NCI-H2196 treated with DMSO at 0.1 percent for 48 hours (cell line): ENCODE results near the gene SFMBT2.
"Not testable (repeated sequence)": the region's sequence is repeated elsewhere in the genome, so short reads cannot be mapped to it uniquely, and the experiment has no call there.

Source experiments
- DNase-seq: peaks from one replicate; lab custom pipeline; 2025; ENCODE audit not compliant: unreplicated experiment; lab: John Stamatoyannopoulos, UW

SFMBT2 gene

DNA sequence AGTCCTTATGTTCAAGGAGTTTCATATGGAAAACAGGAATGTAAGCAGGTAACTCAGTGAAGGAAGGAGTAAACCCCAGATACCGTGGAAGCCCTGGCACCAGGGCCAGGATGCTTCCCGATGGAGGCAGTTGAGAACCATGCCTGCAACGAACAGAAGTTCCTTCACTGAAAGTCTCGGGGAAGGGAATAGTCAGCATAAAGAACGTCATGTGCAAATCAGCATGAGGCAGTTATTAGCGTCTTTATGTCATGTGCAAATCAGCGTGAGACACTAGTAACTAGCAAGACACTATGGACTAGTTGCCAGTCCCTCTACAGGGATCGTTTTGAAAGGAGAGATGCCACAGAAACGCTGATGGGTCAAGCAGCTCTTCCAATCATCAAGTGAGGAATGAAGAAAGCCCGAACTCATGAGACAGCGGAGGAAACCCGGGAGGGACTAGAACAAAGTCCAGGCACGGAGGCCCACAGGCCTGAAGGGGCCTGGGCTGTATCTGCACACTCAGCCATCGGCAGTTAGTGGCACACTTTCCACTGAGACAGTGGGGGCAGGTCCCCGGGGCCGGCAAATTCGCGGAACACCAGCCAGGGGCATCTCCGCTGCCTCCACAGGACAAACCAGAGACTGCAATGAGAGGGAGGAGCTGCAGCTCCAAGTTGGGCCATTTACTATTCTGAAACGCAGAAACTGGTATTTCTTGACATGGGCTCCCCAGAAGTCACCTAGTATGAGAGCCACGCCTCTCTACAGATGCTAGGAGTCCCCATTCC lies 109.6 kb downstream of the SFMBT2 start:
- no peak for DNase-seq

DNA sequence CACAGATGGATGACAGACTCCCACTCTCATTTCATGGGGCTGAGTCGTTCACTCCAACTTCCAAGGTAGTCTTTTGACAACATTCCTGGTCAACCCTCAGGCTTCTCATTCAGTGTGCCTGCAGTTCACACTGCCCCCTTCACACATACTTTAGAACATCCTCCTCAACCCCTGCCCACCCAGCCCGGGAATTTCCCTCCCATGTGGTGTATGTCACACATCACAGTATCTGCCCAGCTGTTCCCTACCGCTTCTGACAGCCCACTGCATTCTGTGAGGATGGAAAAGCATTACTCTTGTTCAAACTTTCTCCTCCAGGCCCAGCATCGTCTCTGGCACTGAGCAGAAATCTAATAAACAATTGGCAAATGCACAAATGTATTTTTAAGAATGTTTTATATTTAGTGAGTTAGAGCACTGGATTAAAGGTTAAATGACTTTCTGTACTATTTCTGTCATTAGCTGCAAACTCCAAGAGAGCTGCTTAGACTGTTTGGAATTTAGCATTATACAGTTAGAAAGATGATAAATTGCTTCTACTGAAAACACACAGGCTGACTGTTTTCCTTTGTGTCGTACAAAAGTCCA lies 110.4 kb downstream of the SFMBT2 start:
- DNase-seq, result no peak

DNA sequence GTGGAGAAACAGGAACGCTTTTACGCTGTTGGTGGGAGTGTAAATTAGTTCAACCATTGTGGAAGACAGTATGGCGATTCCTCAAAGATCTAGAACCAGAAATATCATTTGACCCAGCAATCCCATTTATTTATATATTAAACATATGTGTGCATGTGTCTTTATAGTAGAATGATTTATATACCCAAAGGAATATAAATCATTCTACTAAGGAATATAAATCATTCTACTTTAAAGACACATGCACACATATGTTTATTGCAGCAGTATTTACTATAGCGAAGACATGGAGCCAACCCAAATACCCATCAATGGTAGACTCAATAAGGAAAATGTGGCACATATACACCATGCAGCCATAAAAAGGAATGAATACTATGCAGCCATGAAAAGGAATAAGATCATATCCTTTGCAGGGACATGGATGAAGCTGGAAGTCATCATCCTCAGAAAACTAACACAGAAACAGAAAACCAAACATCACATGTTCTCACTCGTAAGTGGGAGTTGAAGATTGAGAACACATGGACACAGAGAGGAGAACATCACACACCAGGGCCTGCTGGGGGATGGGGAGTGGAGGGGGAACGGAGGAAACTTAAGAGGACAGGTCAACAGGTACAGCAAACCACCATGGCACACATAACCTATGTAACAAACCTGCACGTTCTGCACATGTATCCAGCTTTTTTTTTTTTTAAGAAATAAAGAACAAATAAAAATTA lies 111.1 kb downstream of the SFMBT2 start:
- not testable (repeated sequence) for DNase-seq

DNA sequence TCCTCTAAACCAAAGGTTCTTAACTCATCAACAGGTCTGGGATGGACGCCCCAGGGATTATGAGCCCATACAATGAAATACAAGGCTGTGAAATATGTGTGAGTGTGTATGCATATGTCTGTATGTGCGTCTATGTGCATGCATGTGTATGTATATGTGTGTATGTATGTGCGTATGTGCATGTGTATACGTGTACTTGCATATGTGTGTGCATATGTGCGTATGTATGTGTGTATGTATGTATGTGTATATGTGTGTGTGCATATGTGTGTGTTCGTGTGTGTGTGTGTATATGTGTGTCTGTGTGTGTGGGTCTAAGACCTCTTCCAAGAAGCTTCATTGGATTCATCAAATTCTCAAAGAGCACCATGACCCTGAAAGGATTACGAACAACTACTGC lies 112.3 kb downstream of the SFMBT2 start:
- no peak for DNase-seq

DNA sequence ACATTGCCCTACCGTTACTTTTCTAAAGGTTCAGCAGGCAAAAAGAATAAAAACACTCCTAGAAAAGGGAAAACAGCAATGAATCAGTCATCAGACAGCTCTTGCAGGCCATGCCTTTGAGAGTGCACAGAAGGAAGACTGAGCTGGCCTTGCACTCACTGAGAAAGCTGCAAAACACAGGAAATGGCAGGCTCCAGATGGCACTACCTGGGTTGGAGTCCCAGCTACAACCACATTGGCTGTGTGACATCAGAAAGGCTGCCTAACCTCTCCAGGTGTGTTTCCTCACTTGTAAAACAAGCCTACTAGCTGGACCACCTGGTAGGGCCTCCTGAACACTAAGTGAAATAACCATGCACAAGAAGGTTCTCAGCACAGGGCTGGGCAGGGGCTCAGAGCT lies 113.7 kb downstream of the SFMBT2 start:
- no peak for DNase-seq

DNA sequence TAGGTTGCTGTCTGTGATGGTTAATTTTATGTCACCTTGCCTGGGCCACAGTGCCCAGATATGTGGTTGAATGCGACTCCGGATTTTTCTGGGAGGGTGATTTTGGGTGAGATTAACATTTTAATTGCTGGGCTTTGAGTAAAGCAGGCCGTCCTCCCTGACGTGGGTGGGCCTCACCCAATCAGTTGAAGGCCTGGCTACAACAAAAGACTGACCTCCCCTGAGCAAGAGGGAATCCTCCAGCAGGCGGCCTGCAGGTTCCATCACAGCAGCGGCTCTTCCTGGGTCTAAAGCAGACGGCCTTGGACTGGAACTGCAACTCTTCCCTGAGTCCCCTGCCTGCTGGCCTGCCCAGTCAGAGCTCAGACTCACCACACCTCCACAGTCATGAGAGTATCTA lies 114.2 kb downstream of the SFMBT2 start:
- DNase-seq, result no peak

DNA sequence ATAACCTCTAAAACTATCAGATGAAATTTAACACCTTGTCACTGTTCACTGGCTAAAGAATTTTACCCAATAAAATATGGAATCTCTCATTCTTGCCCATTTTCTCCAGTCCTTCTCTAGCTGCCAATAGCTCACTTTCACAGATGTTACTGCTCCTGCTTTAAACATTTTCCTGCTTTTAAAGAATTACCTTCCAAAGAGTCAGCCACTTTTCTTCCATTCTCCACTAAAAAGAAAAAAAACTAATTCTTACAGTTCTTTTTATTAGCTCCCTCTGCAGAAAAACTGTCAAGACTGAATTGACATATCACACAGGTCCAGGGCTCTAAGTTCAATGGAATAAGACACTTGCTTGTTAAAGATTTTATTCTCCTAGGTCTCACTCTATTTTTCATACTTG lies 114.8 kb downstream of the SFMBT2 start:
- no peak for DNase-seq

DNA sequence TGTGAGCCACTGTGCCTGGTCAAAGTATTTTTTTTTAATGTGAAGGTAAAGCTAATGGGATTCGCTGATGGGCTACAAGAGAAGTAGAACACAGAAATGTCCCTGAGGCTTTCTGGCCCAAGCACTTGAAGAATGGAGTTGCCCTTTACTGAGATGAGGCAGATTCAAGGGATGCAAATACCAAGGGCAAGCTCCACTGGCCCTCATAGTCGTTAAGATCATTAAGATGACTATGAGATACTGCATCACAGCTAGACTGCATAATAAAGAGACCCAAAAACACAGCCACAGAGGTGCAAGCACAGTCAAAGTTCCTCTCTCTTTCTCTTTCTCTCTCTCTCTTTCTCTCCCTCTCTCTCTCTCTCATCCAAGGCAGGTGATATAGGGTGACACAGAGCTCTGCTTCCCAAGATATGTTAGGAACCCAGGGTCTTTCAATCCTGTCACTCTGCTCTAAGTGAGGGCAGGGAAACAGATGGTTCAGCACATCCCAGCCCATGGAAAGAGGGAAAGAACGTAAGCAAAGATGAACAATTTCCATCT lies 117.4 kb downstream of the SFMBT2 start:
- no peak for DNase-seq

DNA sequence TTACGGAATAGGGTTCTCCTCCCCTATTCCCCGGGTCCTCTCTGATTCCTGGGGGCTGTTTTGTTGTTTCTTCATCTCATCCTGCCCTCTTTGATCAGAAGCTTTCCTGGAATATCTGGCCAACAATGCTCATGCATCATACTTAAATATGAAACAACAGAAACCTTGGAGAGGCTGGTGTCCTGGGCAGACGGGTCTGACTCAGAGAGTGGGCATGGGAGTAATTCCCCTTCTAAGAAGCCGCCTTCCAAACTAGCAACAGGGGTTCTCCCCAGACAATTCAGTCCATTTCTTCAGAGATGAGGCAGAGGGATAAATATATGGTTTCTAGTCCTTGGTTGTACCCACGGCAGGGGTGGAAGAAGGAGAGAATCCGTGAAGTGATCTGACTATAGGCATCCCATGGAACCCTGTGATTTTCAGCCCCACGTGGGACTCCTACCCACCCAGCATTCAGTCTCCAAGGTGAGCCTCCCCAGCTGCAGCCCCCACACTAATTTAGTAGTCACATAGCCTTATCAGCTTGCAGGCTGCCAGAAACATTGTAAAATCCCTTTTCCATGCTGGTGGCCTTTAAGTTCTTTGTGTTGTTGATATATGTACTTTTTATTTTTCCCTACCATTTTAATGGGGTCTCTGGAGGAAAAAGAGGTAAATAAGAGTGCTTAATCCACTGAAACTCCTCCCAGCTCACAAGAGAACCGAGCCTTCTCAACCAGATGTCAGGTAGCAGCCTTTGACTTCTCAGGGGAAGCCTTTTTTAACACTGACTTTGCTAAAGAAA lies 119.2 kb downstream of the SFMBT2 start:
- DNase-seq, result no peak

DNA sequence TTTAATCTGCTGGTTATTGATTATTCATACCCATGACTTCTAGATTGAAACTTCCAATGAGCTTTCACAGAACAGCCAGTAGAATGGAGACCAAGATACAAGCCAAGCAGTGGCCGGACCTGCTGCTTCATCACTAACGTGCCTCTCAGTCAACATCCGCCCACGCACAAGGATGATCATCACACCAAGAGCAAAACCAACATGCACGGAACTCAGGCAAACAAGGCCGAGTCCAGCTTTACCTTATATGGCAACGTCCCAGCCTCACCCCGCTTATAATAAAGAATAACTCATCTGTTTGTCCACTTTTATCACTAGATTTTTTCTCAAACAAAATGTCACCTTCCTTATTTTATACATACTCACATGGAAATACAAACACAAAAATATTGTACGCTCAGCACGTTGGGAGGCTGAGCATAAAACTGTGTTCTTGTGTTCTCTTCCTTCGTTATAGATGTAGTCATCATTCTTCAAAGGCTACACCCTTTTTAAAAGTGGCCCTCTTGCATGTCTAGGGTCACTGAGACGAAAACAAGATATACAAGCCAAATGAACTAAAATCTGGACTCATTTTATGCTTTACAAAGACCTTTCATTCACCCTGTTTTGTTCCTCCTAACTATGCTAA lies 122.7 kb downstream of the SFMBT2 start:
- DNase-seq, result no peak

DNA sequence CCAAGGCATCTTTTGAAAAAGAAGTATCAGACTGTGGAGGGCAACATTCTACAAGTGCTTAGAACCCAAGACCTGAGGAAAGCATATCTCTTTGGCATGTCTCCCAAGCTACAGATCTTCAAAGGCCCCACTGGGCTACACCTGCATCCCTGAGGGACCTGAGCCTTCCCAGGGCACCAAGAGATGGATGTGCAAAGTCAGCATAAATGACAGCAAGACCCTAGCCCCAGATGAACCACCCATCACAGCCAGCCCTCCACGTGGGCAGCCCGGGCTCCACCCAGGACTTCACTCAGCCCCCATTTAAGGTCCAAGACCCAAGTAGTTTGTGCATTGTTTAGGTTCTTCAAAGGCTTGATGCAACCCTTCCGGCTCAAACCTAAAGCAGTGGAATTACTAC lies 123.5 kb downstream of the SFMBT2 start:
- no peak for DNase-seq

DNA sequence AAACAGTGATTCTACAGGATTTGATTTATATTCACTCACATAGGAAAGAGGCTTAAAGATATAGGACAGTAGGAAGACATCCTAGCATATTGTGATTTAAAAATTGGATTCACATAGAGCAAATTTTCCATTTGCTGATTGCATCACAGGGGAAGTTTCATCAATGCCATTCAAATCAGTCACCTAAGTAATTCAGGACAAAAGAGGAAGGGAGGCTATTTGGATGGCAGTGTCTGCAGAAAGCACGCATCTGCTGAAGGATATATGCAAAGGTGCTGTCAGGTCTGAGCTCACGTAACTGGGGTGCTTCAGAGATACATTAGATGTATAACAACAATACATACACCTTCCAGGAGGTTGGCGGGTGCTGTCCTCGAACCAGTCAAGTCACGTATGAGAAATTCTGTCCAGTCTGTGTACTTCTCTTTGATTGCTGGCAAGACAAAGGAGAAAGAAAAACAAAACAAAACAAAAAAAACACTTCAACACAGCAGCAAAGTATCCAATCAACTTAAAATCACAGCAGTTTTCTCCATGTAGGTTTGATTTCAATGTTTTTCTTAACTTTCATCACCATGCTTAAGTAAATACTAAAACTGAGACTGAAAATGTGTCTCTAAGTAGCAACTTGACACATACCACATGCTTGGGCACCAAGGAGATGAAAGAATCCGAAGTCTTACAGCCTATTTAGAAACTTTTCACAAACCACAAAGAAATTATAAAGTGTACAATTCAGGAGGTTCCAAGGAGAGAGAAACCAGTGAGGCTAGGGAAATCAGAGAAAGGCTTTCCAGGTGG lies 125.1 kb downstream of the SFMBT2 start:
- DNase-seq, result no peak

DNA sequence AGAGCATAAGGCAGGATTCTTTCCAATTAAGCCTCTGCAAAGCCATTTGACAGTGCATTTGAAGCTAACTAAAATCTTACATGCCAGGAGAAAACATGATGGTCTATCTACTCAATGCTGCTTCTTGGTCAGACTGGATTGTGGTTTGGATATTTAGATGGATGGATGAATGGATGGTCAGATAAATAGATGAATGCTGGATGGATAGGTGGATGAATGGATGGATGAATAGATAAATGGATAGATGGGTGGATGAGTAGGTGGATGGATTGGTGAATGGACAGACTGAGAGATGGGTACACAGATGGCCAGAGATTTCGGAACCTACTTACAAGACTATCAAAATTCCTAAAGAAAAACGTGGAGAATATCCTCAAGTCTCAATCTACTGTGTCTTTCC lies 127.6 kb downstream of the SFMBT2 start:
- DNase-seq, result no peak

DNA sequence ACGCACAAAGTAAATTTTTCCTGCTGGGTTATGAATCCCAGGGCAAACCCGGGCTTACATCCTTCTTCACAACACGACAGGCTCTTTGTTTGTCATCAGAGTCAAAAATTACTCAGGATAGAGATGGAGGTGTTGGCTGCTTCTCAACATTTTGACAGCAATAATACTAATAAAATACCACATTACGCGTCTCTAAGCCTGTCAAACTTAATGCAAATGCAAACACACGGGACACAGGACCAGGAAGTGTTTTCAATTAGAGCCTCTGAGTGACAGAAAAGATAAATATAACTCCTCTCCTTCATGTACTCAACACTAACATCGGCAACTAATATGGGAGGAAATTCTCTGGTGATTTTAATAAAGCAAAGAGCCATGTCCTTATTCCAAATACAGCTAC lies 128.4 kb downstream of the SFMBT2 start:
- DNase-seq, result no peak

DNA sequence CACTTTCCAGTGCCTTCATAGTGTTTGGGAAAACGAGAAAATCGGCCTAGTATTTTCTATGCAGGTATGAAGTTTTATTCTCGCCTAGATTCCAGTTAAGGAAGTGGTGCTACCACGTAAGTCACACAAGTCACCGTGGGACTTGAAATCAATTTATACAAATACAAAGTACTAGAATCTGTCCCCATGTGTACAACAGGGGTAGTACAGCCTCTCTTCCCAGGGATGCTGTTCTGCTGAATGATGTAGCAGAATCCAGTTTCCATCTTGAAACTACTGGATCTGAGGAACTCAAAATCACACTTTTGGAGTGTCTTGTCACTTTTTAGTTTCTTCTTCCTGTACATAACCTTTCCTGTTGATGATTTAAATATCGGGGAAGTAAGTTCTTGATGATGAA lies 129.4 kb downstream of the SFMBT2 start:
- DNase-seq, result no peak

DNA sequence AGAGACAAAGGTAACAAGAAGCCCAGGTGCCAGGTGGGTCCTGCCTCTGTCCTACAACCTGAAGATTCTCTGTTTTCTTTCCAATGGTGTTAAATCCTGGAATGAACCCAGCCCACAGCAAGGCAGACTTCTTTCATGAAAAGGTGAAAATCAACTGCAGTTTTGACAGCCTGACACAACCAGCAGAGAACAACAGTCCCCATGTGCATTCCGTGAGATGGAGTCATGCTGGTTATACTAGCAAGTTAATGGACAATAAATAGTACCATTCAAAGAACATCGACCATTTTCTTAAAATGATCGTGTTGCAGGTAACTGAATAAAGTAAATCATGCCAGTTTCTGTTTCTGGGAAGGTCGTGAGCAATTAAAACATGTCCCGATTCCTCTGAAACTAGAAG lies 131.5 kb downstream of the SFMBT2 start:
- no peak for DNase-seq

DNA sequence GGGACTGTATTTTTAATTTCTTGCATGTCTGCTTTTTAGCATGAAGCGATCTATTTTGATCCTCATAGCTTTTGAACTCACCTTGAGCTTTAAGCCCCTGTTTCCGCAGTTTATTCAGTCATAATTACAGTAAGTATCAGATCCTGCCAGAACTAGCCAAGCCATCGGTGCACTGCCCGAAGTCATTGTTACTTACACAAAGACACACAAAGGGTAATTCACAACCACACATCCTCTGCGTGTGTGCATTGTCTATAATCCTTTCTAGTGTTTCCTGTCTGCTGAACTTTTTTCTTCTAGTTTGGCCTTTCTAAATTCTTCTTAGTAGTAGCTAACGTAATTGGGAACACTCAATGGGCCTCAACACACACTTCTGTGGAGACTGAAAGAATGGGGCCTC lies 133.0 kb downstream of the SFMBT2 start:
- DNase-seq, result no peak

DNA sequence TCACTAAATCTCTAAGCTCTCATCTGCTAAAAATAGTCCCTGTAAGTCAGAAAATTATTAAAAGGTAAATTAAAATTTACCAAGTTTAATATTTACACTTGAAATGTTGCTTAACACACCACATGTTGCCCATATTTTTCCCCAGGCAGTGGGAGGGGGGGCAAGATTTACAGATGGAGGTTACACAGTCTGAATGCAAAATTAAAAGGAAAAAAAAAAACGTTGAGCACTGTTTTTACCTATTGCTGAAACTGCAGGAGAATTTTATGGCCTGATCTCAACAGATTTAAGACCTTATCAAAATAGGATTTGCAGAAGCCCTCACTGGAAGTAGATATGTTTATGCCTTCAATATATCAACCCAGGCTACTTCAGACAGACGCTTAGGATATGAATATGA lies 133.4 kb downstream of the SFMBT2 start:
- no peak for DNase-seq

DNA sequence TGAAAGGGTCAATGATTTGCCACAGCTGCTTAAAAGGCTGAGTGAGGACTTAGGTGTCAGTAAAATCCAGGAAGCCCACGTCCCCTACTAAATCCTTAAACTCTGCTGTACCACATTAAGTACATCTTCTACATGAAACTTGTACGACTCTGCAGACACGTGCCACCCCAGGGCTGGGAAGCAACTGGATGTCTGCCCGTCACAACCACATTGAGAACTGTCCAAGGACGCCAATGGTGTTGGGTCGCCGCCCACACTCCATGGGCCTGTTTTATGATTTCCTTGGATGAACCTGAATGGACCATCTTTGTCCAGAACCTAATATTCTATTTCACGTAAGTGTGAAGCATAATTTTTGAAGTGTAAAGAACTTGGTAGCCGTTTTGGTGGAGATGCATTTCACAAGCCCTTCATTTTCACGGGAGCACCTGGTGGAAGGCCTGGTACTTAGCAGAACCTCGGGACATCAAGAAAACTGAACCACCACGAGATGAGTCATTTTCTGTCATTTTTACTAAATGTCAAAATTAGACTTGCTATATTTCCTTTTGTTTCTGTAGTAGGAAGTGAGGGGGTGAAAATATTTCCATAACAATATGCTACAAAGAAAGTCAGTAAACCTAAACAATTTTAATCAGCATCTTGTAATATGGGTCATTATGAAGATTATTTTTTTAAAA lies 134.9 kb downstream of the SFMBT2 start:
- DNase-seq, result no peak
